A549 treated with GW870086 at 1 μM for 4 hours (cell line): ENCODE measurements around the gene GPAT2. TPM values are rescaled to one million over a fixed set of nuclear protein-coding genes. Genes with fewer than 3 reads are reported as not detected.

ENCODE experiments used
- total RNA-seq: library from RNA; stranded (reverse); fragments of 200-300 nt; extraction: Qiagen RNA extraction; gene quantifications from 5 replicates; pipeline ENCODE4 v1.2.3, GENCODE V29; 2022; ENCODE audit warnings: low read depth

The GPAT2 gene, protein sequence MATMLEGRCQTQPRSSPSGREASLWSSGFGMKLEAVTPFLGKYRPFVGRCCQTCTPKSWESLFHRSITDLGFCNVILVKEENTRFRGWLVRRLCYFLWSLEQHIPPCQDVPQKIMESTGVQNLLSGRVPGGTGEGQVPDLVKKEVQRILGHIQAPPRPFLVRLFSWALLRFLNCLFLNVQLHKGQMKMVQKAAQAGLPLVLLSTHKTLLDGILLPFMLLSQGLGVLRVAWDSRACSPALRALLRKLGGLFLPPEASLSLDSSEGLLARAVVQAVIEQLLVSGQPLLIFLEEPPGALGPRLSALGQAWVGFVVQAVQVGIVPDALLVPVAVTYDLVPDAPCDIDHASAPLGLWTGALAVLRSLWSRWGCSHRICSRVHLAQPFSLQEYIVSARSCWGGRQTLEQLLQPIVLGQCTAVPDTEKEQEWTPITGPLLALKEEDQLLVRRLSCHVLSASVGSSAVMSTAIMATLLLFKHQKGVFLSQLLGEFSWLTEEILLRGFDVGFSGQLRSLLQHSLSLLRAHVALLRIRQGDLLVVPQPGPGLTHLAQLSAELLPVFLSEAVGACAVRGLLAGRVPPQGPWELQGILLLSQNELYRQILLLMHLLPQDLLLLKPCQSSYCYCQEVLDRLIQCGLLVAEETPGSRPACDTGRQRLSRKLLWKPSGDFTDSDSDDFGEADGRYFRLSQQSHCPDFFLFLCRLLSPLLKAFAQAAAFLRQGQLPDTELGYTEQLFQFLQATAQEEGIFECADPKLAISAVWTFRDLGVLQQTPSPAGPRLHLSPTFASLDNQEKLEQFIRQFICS
- total RNA-seq: not detected in 5 replicates

DNA sequence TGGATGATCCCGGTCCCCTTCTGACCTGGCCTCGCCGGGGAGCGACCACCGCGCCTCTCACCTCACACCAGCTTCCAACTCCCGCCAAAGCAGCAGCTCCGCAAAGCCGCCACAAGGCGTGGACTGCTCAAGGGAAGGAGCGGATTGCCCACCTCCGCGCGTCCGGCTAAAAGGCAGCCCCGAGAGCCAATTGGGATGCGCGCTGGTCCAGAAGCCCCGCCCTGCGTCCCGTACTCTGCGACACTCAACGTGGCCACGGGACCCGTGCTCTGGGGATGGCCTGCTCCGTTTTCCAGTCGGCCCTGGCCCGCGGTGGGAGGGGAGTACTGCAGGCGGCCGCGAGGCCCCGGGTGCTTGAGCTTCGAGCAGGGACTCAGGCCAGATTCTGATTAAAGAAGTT lies at the start of gene GPAT2:
Gene GPAT2, minus strand, starts transcription at position 125 of the 400 bp plus-strand sequence. CDS start 2,557 bp downstream, outside the sequence.

DNA sequence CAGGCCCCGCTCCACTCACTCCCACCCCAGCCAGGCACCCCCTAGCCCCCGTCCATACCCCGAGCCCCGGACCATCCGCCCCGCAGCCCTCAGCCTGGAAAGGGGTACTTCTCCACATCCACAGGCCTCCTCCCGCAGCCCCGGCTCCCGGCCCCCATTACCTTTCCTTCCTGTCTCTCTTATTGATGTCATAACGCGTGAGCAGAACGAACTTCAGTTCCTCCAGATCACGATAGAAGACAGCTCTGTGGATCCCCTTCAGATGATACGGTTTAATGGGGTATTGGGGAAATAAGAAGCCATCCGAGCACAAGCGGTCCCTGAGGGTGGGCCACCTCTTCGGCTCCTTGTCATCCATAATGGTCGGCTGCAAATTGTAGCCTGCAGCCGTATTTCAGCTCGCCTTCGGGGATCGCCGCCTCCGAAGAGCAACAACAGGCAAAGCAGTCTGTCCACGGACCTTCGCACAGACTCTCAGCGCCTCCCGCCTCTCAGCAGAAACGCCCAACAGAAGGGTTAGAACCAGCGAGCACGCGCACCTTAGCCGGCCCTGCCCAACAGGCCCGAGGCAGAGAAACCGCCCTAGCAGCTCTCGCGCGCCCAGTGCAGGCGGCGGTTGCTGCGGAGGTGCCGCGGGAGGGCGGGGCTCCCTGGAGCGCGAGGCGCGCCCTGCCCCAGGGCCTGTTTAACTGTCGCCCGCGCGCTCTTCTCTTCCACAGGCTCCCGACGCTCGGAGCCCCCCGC lies 43.2 kb downstream of the GPAT2 start, which contains the start of gene ANKRD36C:
Gene ANKRD36C, minus strand, starts transcription at position 474 of the 744 bp plus-strand sequence. Its CDS starts 116 bp downstream, at position 358.

Other genes with a start within 250 kb of the GPAT2 start
- 2.6 to 4.6 TPM (median 3.9 TPM) in 5 replicates for gene ANKRD36C, start 43.1 kb downstream of the GPAT2 start, total RNA-seq
- gene ADRA2B, start 81.7 kb upstream of the GPAT2 start, total RNA-seq: 0.03 to 0.13 TPM (median 0.08 TPM) in 5 replicates
- not detected in 5 replicates for gene ASTL, start 103.6 kb upstream of the GPAT2 start, total RNA-seq
- 0.21 to 0.49 TPM (median 0.38 TPM) in 5 replicates for gene DUSP2, start 110.5 kb upstream of the GPAT2 start, total RNA-seq
- 83.3 to 94.9 TPM (median 89.7 TPM) in 5 replicates for gene STARD7, start 173.9 kb upstream of the GPAT2 start, total RNA-seq
- gene TMEM127, start 231.1 kb upstream of the GPAT2 start, total RNA-seq: 37.9 to 48.8 TPM (median 45.0 TPM) in 5 replicates
- 74.6 to 87.1 TPM (median 84.0 TPM) in 5 replicates for gene CIAO1, start 231.3 kb upstream of the GPAT2 start, total RNA-seq